HG02870 (cell line): ENCODE measurements around the gene HBE1.
"Not testable (repeated sequence)": the region's sequence is repeated elsewhere in the genome, so short reads cannot be mapped to it uniquely, and the experiment has no call there.

Experiments used
- ATAC-seq: cut with Tn5 transposase; IDR thresholded peaks from one replicate; pipeline ENCODE4 v1.9.1; 2021; ENCODE audit warnings: mild to moderate bottlenecking, moderate library complexity; ENCODE audit not compliant: unreplicated experiment

The HBE1 gene

GRCh38 chr11:5285703-5286340, 16.1 kb upstream of the HBE1 start:
- ATAC-seq: peak; percentile 44

DNA sequence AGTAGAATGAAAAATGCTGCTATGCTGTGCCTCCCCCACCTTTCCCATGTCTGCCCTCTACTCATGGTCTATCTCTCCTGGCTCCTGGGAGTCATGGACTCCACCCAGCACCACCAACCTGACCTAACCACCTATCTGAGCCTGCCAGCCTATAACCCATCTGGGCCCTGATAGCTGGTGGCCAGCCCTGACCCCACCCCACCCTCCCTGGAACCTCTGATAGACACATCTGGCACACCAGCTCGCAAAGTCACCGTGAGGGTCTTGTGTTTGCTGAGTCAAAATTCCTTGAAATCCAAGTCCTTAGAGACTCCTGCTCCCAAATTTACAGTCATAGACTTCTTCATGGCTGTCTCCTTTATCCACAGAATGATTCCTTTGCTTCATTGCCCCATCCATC, 14.9 kb upstream of the HBE1 start:
- no peak for ATAC-seq

DNA sequence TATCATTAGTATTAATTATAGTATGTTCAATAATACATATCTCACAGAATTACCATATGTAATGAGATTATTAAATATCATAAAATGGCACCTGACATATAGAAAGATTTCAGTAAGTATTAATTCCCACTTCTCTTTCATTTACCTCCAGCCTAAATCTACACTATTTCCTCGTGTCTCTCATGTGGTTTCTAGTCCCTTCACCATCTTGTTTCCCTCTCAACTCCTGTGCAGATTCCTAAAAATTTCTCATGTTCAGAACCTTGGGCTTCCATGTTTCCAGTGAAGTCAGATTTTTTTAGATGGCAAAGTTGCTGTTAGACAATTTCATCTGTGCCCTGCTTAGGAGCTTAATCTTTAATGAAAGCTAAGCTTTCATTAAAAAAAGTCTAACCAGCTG, 14.1 kb upstream of the HBE1 start:
- no peak for ATAC-seq

DNA sequence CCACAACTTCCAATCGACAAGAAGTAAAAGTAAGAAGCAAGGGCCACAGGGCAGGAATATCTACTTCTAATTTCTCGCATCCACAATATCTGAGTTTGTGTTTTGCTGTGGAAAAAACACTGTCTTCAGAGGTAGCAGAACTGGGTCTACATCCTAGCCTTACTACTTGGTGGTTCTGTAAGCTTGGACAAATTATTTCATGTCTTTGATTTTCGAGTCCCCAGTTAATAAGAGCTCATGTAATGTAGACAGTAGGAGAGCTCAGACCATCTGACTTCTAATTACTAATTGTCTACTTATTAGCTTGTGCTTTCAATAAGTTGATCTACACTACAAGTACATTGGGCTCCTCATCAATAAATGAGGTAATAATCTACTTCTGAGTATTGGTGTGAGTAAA, 13.3 kb upstream of the HBE1 start:
- ATAC-seq: no peak

DNA sequence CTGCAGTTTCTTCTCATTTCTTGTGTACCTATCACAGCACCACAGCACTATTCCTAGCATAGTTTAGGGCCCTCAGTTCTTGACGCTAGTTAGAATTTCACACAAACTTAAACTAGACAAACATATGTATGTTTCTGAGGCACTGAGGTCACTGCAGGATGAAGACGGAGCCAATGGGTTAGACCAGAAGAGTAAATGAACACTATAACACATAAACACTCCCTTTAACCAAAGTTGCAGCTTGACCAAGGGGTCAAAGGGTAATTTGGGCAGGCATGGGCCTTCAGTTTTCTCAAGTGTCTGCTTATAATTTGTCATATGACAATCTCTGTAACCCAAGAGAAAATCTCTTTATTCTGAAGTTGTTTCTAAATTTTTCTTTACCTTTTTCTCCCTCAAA, 12.9 kb upstream of the HBE1 start:
- ATAC-seq: no peak

DNA sequence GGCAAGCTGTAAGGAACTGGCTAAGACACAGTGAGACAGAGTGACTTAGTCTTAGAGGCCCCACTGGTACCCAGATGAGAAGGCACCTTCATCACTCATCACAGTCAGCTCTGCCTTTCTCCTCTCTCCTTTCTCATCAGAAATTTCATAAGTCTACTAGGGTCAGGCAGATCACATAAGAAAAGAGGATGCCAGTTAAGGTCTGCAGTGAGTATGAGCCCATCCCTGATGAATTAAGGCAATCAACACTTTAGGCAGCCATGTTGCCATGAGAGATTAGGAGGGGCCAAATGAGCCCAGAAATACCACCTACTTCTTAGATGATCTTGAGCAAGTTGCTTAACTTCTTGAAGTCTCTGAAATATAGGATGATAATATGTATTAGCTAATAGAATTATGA, 11.9 kb upstream of the HBE1 start:
- ATAC-seq: no peak

DNA sequence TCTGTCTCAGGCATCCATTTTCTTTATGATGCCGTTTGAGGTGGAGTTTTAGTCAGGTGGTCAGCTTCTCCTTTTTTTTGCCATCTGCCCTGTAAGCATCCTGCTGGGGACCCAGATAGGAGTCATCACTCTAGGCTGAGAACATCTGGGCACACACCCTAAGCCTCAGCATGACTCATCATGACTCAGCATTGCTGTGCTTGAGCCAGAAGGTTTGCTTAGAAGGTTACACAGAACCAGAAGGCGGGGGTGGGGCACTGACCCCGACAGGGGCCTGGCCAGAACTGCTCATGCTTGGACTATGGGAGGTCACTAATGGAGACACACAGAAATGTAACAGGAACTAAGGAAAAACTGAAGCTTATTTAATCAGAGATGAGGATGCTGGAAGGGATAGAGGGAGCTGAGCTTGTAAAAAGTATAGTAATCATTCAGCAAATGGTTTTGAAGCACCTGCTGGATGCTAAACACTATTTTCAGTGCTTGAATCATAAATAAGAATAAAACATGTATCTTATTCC, 10.9 kb upstream of the HBE1 start:
- peak; percentile 83 for ATAC-seq

- ATAC-seq: no peak
These were observed 9.8 kb upstream of the HBE1 start for GRCh38 chr11:5279471-5280090.

DNA sequence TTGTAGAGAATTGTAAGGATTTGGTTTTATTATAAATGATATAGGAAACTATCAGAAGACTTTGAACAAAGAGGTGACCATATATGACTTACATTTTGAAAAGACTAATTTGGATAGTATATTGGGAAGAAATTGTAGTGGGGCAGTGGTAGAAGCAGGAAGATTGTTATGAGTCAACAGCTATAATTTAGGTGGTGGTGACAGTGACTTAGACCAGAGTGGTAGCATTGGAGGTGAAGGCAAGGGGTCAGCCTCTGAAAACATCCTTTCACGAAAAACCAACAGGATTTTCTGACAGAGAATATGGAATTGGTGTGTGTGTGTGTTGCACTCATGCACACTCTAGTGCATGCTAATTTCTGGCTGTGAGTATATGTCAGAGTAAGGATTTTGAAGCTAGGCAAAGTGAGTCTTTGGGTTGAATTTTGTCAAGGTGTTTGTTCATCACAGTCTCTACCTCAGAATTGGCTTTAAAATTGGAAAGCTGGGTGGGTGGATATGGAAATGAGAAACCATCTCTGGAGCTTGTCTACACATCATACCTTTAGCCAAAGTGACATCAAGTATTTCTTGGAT, 8.2 kb upstream of the HBE1 start:
- ATAC-seq: peak; percentile 61

DNA sequence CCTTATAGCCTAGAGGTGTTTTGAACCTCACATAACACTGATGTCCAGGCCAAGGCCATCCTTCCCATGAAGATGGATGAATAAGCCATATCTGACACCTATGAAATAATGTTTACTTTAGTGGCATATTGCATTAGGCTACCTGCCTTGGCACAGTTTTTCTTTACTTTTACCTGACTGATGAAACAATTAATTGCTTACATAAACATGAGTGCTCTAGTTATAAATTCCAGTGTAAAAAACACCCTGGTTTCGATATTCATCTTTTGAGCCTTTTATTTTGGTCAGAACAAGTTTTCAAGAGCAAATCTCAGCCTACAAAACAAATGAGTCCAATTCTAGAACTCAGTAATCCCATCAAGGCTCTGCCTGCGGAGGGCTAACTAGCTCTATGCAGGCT, 7.0 kb upstream of the HBE1 start:
- no peak for ATAC-seq

GRCh38 chr11:5275369-5276110, 5.8 kb upstream of the HBE1 start:
- ATAC-seq: no peak

GRCh38 chr11:5274395-5274794, 4.7 kb upstream of the HBE1 start:
- ATAC-seq: no peak

GRCh38 chr11:5272395-5273017, 2.8 kb upstream of the HBE1 start:
- ATAC-seq: no peak

- ATAC-seq: no peak
These were observed 2.6 kb downstream of the HBE1 start for GRCh38 chr11:5267033-5267563.

GRCh38 chr11:5266609-5267008, 3.1 kb downstream of the HBE1 start:
- ATAC-seq: no peak

- no peak for ATAC-seq
These were observed 3.9 kb downstream of the HBE1 start for GRCh38 chr11:5265832-5266231.

DNA sequence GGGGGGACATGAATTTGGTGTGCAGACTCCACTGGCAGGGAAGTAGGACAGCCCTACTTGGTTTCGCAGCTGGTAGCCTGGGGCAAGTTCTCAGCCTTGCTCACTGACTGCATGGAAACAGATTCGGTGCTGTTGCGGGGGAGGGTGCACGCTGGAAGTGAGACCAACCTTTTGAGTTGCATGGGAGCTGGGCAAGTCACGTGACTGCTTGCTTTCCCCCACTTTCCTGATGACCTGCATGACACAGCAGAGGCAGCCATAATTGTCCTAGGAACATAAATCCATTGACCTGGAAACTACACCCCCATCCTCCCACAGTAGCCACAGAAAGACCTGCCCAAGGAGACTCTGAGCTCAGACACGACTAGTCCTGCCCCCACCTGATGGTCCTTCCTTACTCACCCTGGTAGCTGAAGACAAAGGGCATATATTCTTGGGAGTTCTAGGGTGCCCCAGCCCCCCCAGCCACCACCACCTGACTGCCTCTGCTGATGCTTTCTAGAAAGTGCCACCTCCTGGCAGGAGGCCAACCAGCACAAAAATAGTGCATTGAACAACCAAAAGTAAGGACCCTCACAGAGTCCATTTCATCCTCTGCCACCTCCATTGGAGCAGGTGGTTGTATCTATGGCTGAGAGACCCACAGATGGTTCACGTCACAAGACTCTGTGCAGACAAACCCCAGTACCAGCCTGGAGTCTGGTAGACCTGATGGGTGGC, 11.0 kb downstream of the HBE1 start:
- no peak for ATAC-seq

DNA sequence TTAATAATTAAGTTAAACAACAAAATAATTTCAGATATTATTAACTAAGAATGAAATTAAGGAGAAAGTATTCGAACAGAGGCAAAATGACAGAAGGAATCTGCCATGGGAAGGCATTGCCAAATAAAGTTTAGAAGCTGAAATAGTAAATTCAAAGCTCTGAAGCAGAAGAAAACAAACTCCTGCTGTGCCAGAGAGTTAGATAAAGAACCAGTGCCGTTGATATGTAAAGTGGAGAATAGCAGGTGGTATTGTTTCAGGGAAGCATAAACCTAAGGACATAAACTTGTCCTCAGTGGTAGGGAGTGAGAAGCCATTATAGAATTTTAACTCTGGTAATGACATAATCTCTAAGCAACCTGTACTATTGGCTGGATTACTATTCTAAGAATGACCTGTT, 12.4 kb downstream of the HBE1 start:
- ATAC-seq: no peak

GRCh38 chr11:5254646-5255413, 14.9 kb downstream of the HBE1 start, which contains the start of gene HBG2:
HBG2 (minus strand) TSS chr11:5254781; CDS start chr11:5254728, 53 bp downstream.
- ATAC-seq: not testable (repeated sequence)
